GM21381 (cell line): Measurements from ENCODE around the gene RGS2.

Experiments
- ATAC-seq: cut with Tn5 transposase; IDR thresholded peaks from one replicate; pipeline ENCODE4 v1.9.1; 2021; ENCODE audit warnings: mild to moderate bottlenecking, moderate library complexity; ENCODE audit not compliant: unreplicated experiment

Gene RGS2, protein sequence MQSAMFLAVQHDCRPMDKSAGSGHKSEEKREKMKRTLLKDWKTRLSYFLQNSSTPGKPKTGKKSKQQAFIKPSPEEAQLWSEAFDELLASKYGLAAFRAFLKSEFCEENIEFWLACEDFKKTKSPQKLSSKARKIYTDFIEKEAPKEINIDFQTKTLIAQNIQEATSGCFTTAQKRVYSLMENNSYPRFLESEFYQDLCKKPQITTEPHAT

DNA sequence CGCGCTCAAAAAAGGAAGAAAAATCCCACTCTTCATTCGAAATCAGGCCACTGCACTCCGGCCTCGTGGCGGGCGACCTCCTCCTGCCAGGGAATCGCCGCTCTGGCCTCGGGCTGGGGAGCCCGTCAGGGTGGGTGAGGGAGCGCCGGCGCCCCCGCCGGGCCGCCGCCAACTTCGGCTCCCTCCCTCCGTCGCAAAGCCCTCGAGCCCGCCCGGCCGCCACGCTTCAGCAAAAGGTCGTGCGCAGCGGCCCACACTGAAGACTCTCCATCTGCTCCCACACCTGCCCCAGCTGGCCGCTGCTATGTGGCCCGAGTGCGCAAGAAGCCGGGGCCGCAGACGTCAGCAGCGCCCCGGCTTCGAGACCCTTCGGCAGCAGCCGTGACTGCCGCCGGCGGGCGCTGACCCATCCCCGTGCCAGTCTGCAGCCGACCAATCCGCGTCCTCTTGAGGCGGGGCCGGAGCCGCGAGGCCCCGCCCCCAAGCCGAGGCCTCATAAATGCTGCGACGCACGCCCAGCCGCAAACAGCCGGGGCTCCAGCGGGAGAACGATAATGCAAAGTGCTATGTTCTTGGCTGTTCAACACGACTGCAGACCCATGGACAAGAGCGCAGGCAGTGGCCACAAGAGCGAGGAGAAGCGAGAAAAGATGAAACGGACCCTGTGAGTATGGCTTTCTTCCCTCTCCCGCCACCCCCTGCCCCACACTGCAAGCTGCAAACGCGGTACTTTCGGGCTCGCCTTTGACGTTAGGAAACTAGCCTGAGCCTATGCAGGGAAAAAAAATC is at the start of gene RGS2:
RGS2 (plus strand) TSS at position 522 of the 789 bp plus-strand sequence; CDS start at position 555, 33 bp downstream.
- peak; percentile 83 for ATAC-seq

DNA sequence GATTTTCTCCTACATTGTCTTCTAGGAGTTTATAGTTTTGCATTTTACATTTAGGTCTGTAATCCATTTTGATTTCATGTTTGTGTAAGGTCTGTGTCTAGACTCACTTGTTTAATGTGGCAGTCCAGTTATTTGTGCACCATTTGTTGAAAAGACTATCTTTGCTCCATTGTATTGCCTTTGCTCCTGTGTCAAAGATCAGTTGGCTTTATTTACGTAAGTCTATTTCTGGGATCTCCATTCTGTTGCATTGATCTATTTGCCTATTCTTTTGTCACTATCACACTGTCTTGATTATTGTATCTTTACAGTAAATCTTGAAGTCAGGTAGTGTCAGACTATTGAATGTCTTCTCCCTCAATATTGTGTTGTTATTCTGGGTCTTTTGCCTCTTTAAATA is 49.7 kb upstream of the RGS2 start:
- no peak for ATAC-seq

DNA sequence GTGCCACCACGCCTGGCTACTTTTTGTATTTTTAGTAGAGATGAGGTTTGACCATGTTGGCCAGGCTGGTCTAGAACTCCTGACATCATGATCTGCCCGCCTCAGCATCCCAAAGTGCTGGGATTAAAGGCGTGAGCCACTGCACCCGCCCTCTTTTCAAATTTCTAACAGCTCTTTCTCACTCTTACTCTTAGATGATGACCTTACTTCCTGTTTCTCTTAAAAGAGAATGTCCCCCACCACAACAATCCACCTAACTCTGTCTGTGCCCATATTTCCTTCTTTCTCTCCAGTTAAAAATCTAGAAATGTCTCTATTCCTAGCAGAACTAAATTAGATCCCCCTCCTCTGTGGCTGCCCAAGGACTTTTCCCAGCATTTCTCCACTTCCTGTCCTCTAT is 46.6 kb upstream of the RGS2 start:
- ATAC-seq: no peak

DNA sequence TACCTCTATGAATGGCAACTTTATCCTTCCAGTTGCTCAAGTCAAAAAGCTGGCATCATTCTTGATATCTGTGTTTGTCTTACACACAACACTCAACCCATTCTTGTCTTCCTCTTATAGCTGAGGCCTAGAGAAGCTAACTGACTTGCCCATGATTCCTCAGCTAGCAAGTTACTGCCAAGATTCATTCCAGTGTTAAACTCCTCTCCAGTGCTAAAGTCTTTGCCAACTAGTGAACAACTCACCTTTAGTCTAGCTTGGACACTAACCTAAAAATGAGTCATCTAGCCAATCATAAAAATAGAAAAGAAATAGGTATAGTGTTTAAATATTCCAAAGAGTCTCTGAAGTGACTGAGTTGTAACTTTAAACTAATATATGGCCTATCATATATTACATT is 45.6 kb upstream of the RGS2 start:
- ATAC-seq: no peak

DNA sequence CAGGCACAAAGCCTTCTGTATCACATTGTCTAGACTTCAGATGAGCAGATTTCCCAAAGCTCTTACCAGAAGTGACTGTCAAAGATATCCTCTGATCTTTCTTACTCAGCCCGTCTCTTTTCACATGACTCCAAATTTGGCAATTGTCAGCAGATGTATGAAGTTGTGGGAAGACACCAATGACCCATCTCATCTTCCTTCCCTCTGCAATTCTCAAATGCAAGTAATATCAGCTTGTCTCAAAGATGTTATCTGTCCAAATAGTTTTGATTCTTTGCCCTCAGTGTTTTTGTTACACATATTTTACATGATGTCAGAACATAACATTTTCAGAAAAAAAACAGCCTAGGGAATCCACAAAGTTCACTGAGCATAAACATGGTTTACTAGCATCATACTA is 45.1 kb upstream of the RGS2 start:
- no peak for ATAC-seq

DNA sequence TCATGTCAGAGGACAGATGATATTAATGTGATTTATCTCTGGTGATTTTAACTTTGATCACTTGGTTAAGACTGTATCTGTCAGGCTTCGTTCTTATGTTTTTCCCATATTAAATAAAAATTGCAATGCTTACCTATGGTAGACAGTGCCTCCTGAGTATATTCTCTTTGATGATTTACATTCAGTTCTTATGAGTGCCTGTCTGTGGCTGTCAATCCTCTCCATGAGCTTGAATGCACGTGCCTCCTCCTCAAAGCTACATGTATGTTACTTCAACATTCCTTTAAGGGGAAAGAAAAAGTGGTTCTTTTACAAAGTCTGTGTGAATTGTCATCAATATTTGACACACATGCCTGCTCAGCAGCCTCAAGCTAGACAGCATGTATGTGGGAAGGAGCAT is 44.2 kb upstream of the RGS2 start:
- no peak for ATAC-seq

DNA sequence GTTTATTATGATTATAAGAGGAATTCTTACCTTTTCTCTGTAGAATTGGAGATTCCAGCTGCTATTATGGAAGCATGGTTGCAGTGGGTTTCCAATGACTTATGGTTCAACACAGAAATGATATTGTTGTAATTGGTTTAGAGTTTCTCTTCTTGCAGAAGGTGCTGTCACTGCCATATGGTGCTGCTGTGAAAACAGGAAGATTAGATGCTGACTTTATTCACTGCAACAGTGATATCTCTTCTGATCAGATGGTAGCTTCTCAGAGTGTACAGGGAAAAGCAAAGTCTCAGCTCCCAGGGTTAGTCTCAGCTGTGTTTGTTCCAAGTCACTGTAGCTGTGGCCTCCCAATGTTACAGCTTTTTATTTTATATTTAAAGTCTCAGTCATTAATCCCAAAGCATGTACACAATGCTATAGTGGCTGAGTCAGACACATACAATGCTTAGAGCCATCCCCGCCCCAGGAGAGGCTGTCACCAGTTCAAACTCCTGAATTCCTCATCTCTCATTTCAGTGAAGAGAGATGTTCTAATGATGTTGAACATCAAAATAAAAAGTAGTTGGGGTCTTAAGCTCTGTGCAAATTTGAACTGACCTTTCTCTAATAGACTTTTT is 42.7 kb upstream of the RGS2 start:
- no peak for ATAC-seq

DNA sequence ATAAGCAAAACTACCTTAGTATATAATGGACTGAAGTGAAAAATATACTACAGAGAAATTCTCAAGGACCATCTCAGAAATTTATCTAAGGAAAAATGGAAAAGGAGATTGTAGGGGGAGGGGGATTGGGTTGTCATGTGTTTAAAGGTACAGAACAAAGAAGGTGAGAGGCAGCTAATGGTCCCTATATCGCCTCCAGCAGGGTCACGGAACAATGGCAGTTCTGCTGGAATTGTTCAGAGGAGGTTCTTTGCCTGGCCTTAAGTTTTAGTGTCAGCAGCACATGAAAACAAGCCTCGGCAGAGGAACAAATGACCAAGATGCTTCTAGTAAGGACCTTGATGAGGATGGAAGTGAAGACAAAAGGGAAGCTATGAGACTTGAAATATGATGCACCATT is 42.0 kb upstream of the RGS2 start:
- no peak for ATAC-seq

DNA sequence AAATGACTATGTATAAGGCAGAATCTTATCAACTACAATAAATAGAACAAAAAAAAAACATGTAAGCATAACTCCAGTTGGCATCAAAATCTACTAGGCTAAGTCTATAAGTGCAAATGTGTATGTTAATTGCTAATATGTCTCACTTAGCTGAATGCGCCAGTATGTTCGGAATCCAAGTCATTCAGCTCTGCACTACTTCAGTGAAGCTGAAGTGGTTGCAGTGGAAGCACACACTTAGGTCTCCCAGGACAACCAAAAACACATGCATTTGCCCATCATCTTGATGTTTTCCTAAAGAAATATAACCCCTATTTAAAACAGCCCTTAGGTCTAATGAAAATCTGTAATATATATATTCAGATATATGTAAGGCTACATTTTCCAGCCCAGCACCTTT is 41.0 kb upstream of the RGS2 start:
- no peak for ATAC-seq

DNA sequence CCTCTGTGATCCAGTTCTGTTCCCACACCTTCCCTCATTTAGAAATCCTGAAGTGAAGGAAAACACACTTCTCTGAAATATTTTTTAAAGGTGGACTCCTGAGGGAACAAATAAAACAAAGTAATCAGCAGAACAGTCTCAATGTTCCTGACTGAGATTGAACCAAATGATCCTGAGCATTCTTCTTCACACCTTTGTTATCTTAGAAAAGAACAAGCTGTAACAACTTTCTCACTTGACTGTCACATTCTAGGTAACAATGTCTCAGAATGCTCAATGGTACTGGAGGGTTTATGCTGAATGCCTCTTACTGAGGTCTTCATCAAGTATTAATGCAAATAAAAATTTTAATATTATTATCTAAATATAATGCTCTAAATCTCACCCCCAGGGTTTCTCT is 40.4 kb upstream of the RGS2 start:
- no peak for ATAC-seq

DNA sequence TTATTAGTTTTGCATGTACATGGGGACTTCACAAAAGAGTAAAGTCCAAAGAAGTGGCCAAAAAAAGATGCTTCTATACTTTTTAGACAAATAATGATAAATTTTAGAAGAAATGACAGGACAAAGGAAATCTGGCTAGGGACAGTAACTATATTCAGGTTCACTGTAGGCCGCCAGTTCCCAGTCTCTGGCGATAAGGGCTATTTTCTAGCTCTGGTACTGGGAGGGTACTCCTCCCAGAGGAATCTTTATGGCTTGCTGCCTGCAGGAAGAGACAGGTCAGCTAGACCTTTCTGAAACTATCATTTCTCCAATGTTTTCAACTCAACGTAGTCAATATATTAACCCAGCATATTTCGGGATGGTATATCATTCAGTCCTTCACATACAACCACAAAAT is 37.5 kb upstream of the RGS2 start:
- no peak for ATAC-seq

DNA sequence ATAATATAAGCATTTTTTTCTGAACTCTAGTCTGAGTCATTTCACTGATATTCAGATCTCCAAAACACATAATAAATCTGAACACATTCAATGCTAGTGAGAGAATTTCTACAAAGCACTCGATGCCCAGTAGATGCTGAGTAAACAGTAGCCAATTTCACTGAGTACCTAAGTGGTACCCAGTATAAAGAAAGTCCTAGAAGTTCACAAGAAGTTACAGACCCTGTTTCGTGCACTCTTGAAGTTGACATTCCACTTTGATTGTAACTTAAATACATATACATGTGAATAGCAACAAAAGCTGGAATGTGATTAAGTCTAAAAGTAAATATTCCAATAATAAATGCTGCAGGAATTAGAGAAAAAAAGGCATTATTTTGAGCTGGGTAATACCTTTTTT is 33.2 kb upstream of the RGS2 start:
- no peak for ATAC-seq

DNA sequence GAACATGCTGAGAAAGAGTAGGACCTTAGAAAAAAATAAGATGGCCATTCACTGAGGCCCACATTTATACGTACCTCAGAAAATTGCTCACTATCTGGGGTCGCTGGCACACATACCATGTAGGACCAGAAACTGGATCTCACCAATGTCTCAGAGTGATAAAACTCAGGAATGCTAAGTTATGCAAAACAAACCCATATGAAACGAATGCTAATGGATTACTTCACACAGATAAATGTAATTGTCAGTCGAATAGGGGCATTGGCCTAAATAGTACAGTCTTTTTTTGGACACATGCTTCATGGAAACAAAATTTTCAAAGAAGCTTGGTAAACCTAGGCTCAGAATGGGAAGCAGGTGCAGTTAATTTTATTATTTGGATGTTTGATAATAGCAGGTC is 32.6 kb upstream of the RGS2 start:
- no peak for ATAC-seq

DNA sequence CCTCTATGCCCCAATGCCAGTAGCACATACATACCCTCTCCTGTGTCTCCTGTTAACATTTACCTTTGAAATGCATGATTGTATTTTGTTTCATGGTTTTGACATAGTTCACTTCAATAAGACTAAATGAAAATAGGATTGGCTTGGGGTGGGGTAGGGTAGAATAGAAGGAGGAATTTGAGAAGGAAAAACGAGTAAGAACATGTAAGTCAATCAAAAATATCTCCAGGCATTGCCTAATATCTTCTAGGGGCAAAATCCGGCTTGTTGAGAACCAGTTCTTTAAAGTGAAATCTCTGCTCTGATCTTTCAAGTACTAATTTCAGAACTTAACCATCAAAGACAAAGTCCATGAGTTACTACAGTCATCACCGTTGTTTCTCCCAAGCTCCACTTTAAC is 31.8 kb upstream of the RGS2 start:
- no peak for ATAC-seq

DNA sequence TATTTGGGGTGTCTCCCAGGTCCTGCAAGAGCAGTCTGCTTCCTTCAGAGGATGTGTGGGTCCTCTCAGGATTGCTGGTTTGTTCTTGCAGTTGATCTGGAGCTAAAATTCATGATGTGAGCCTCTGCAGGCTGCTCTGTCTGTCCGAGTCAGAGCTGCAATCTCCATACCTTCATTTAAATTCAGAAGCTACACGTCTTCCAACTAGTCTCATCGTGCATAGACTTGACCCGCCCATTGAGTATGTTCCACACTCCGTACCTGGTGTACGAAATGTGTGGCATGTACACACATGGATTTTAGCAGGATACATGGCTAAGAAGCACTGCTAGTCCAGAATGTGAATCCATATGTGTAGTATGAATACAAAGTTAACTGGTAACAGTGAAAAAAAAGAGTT is 25.0 kb upstream of the RGS2 start:
- no peak for ATAC-seq

DNA sequence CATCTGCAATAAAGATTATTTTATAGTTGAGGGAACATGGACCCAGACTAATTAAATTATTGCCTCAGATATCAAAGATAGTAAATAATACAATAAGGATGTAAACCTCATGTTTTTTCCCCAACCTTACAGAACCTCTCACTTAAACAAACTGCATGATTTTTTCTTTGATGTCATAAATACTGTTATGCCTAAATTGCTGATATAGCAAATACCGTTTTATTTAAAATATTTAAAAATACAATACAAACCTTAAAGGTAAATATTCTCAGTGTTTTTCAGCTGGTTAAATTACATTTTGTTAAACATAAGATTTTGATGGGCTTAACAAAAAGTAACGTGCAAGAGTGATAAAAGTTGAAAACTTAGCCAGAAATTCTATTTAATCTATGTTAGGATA is 24.4 kb upstream of the RGS2 start:
- no peak for ATAC-seq

DNA sequence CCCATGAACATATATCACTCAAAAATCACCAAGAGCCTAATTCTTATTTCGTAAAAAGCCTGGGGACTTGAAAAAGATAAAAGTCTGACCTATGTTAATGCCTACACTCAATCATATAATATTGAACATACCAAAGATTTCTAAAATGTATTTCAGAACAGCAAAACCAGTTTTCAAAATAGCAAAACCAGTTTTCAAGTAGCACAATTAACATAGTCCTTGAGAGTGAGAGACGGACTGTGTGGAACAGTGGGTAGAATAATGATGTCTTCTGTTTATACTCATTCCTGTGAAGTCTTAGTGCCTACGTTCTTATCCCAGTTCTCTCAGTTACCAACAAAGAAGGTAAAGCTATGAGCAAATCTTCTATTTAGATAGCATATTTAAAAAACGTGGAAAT is 22.3 kb upstream of the RGS2 start:
- ATAC-seq: no peak

DNA sequence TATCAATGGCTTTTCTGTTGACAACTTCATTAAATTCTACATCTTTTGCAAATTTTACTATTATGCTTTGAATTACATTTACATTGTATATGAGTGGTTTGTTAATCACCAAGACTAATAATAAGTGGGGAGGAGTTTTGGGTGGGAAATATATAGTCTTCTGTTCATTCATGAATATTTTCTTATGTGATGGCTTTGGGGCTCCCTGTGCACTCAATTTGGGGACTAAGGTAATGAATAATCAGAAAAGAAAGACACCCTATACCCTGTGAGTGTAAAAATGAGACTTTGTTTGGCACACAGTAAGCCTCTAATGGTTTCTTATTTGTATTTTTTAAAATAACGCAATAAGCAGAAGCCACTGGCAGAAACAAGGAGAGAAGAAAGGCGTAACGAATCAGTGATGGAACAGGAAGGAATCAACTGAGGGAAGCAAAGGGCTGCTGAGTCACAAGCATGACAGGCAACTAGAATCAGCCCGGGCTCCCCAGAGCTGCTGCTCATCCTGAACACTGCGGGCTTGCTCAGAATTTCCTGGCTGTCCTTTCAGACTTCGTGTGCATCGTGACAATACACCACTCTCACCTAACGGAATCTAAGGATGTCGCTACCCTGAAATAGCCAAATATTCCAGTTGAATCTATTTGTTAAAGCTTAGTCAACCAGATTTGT is 20.8 kb upstream of the RGS2 start:
- no peak for ATAC-seq

DNA sequence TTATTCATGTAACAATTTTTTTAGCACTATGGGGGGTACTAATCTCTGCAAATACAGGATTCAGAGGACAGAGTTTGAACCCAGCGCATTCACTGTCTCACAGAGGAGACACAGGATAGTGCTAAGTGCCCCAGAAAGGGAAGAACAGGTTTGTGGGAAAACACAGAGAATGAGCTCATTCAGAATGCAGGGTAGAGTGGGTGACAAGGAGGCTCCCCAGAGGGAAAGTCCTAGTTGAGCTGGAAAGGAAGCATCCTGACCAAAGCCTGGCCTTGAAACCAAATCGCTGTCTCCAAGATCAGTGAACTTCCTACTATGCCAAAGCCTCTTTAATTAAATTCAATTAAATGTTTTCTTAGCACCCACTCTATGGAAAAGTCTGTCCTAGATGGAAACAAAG is 19.0 kb upstream of the RGS2 start:
- no peak for ATAC-seq

DNA sequence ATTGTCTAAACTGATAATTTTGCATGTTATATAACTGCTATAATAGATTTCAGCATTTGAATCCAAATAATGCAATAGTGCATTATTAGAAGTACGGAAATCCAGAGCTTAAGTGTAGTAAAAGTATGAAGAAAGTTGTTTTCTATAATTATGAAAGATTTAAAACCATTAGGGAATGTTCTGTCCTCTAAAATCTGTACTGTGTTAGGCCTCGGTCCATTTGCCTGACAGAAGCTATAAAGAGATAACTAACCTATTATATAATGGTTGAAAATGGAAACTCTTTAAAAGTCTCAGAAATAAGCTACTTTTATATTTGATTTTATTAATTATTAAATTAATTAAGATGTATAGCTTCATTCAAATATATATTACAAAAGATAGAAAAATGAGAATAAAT is 16.2 kb upstream of the RGS2 start:
- ATAC-seq: no peak

DNA sequence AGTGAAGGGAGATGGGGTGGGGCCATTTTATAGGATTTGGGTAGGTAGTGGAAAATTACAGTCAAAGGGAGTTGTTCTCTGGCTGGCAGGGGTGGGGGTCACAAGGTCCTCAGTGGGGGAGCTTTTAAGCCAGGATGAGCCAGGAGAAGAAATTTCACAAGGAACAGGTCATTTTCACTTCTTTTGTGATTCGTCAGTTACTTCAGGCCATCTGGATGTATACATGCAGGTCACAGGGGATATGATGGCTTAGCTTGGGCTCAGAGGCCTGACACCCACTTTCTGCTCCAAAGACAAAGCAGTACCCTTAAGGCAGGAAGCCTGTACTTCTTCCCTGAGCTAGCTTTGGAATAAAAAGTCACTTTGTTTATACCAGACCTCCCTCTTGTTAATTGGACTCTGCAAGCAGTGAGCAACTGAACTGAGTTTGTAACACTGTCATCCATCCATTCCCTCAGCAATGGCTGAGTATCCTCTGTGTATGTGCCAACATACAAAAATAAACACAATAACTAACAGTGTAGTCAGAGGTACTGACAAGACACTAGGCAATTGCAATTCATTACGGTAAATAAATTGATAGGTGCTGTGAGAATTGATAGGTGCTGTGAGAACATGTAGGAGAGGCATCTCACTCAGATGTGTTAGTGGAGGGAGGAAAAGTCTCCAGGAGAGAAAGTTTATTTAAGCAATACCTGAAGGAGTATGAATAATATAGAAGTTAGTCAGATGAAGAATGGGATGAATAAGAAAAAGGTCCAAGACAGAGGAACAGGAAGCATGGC is 14.7 kb upstream of the RGS2 start:
- no peak for ATAC-seq
